Raji (cell line): ENCODE data around the gene POLR2E.

Experiments used
- POLR2A ChIP-seq: IDR thresholded peaks from 2 replicates; pipeline ENCODE4 v1.6.1; 2011; ENCODE audit warnings: low read depth, low read length, control low read depth; ENCODE audit not compliant: insufficient read depth

POLR2E gene

DNA sequence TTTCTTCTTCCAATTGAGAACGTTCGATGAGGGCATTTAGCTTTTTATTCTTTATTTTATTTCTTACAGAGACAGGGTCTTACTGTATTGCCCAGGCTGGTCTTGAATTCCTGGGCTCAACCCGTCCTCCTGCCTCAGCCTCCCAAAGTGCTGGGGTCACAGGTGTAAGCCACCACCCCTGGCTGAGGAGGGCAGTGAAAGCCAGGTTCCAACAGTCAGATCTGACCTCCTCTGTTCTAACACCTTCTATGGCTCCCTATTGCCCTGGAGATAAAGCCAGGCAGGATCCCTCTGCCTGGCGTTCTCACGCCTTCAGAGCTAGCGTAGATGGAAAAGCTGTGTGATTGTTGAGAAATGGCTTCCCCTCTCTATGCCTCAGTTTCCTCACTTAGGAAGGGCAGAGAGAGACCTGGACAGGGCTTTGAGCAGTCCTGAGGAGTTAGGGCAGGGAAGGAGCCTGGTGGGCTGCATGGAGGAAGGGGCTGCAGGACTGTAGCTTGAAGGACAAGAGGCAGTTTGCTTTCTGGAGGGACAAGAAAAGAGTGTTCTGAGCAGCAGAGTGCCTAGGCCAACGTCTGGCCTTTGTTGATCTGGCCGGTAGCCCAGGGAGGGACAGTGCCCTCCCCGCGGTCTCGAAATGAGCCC, 22.7 kb downstream of the POLR2E start:
- no peak for TF ChIP-seq POLR2A

DNA sequence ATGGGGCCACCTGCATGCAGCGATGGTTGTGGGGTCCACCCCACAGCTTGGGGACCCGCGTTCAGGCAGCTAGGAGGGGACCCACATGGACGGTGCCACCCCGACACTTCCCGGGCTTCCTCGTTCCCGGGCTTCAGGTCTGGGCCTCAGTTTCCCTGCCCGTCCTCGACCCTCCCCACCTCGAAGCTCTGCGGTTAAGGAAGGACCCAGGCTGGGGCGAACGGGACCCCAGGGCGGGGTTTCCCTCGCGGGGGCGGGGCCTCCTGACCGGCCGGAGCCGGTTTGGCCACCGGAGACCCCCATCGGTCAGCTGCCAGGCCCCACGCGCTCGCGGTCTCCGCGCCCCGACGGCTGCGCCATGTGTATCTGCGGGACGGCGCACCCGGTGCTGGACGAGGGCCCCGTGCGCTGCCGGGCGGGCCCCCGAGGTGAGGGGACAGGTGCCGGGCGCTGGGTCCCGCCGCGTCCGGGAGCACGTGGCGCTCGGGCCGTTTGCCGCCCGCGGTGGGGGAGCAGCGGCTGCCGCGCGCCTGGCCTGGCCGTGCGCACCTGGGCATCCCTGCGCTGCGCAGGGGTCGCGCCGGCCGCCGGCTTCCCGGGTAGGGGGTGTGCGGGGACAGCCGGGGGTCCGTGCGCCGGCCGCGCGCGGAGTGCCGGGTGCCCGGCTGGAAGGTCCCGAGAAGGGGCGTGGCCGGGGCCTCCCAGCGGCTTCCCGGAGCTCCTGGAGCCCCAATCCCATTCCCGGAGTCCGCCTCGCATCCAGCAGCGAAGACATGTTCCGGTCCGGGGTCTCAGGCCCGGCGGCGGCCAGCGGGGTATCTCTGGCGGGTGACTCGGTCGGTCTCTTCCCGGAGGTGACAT, 24.0 kb downstream of the POLR2E start:
- TF ChIP-seq POLR2A, result no peak

DNA sequence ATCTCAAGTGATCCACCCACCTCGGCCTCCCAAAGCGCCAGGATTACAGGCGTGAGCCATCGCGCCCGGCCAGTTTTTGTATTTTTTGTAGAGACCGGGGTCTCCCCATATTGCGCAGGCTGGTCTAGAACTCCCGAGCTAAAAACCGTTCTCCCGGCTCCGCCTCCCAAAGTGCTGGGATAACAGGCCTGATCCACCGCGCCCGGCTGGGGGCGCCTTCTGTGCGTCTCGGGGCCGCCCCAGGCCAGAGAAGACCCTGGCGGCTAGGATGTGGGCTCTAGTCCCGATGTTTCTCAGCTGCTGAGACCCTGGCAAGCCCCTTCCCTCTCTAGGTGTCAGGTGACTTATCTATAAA, 24.6 kb downstream of the POLR2E start:
- no peak for TF ChIP-seq POLR2A

DNA sequence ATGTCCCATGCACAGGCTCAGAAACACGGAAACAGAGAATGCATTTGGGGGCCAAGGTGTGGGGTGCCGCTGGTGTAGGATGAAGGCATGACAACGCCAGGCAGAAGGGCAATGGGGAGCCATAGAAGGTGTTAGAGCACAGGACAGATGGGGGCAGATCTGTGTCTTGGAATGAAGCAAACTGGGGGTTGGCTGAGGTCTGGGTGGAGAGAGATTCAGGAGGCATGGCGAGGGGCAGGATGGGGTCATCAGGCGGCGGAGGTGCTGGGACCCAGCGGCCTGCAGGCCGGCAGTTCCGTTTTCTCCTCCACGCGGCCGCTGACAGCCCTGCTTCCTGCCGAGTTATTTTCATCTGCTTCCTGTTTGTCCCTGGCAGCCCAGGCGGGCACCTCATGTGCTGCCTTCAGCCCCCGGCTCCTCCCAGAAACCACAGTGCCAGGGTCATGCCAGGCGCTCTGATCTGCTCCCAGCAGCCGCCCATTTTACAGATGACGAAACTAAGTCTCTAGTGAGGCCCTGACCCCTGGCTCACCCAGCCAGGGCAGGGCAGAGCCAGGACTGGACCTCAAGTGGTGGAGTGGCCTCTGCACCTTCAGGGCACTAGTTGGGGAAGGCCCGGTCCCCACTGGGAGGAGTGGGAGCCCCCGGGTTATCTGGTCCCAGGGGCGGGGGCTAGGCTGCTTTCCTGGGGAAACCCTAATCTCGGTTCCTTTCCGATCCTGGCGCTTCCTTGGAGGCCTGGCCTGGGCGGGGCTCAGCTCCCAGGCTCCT, 26.0 kb downstream of the POLR2E start:
- TF ChIP-seq POLR2A, result peak; percentile 84

DNA sequence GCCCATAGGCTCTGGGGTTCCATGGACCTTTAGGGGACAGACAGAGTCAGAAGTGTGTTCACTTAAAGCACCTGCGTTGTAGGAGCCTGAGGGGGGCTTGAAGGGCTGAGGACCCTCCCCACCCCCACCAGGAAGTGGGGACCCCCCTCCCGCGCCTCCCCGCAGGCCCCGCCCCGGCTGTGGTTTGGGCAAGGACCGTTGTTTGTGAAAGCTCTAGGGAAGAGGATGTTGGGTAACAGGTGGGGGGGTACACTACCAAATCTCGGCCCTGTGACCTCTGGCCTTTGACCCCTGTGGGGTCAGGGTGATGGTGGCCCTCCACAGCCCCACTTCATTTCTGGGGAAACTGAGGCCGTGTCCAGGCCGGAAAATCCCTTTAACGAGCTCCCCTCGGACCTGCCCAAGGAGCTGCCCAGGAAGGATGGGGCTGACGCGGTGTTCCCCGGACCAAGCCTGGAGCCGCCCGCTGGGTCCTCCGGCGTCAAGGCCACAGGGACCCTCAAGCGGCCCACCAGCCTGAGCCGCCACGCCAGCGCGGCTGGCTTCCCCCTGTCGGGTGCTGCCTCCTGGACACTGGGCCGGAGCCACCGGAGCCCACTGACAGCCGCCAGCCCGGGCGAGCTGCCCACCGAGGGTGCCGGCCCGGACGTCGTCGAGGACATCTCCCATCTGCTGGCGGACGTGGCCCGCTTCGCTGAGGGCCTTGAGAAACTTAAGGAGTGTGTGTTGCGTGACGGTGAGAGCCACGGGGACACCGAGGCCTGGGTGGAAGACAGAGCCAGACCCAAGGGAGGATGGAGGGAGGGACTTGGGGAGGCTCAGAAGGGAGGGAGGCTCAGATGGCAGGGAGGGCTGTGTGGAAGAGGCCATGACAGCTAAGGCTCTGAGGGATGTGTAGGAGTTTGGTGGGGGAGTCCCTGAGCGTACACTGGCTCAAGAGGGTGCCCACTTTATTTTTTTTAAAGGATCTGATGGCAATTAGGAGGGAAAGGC, 26.9 kb downstream of the POLR2E start:
- TF ChIP-seq POLR2A, result no peak

DNA sequence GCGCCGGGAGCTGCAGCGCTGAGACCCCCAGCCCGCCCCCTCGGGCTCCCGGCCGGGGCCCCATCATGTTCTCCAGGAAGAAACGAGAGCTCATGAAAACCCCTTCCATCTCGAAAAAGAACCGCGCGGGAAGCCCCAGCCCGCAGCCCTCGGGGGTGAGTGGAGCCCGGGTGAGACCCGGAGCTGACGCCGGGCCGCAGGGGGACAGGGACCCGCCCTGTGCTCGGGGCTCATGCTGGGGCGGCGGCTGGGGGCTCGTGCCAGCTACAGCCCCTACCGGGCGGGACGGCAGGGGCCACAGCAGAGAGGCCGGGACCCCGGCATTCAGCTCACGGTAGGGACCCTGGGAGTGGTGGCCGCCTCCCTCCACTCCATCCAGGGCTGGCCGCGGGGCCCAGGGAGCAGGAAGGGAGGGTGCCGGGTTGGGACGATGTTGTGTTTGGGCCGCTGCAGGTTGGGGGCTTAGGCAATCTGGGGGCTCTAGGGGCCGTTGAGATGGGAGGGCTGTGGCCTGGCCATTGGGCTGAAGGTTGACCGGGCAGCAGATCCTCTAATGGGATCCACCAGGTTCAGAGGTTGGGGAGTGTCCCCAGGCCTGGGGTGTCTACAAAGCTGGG, 27.7 kb downstream of the POLR2E start:
- TF ChIP-seq POLR2A, result no peak

DNA sequence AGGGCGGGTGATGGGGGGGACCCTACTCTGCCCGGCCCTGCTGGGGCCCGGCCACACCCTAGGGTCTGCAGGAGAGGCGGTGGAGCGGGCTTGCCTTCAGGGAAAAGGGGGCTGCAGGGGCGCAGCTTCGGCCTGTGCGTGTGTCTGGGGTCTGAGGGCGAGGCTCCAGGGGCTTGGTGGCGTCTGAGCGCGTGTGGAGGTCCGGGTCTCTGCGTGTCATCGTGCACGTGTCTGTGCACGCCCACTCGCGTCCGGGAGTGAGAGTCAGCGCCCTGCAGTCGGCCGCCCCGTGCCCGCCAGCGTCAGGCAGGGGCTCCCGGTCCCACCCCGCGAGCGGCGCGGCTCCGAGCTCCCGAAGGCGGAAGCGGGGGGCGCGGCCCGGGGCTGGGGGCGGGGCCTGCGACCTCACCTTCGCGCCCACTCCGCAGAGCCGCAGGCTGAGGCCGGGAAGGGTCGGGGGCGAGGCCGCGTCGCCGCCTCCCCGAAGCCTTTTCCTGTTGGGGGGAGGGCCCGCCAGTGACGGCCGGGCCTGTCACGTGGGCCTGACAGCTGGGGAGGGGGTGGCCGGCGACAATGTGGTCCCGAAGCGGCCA, 28.3 kb downstream of the POLR2E start, which contains the start of gene ARHGAP45:
ARHGAP45 (plus strand) TSS at position 420 of the 593 bp plus-strand sequence. CDS start 239 bp downstream, outside the sequence.
- TF ChIP-seq POLR2A, result peak; percentile 70

DNA sequence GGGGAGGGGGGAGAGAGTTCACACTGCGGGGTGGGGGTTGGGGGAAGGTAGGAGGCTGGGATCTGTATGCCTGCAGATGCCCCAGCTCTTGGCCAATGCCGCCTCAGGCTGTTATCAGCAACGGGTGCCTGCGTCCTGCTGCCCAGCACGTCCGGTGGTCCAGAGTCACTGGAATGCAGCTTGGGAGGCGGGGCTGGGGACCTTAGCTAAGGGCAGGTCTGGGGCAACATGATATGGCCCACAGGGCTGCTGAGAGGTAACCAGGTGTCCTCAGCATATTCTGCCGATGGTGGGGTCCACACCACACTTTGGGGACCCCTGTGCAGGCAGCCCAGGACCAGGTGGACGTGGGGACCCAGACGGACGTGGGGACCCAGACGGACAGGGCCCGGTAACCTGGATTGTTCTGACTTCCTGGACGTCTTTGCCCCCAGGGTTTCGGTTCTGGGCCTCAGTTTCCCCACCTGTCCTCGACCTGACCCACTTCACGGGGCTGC, 28.9 kb downstream of the POLR2E start:
- TF ChIP-seq POLR2A, result no peak

DNA sequence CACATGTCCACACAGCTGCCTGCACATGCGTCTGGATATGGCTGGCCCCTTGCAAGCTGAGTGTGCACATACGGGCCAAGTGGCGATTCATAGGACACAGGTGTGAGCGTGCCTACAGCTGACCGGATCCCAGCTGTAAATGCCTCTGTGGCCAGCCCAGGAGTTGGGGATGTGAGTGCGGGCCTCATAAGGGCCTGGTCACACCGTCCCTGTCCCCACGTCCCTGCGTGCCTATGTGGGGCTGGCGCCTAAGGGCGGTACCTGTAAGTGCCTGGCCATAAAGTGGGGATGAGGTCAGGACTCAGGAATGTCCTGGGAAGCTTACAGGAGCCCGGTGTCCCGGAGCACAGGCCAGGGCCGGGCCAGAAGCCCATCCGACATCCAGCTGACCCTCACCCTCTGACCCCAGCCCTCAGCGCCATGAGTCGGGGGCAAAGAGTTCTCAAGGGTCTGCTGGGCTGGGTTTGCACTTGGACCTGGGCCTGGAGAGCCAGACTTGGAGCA, 29.5 kb downstream of the POLR2E start:
- TF ChIP-seq POLR2A, result no peak

DNA sequence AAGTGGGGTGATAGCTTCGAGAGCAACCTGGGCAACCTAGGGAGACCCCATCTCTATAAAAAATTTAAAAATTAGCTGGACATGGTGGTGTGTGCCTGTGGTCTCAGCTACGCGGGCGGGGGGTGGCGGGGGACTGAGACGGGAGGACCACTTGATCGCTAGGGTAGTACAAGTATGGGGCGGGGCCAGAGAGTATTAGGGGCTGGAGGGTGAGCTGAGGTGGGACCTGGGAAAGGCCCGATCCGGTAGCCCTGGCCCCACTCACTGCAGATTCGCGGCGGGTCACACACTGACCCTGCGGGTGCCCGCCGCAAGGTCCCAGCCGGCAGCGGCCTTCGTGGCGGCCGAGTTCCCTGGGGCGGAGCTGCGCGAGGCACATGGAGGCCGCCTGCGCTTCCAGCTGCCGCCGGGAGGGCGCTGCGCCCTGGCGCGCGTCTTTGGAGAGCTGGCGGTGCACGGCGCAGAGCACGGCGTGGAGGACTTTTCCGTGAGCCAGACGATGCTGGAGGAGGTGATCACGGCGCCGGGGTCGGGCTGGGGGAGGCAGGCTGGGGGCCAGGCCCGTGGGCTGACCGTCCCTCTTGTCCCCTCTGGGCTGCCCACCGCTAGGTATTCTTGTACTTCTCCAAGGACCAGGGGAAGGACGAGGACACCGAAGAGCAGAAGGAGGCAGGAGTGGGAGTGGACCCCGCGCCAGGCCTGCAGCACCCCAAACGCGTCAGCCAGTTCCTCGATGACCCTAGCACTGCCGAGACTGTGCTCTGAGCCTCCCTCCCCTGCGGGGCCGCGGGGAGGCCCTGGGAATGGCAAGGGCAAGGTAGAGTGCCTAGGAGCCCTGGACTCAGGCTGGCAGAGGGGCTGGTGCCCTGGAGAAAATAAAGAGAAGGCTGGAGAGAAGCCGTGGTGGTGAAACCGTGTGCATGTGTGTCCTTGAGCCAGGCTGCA, 30.2 kb downstream of the POLR2E start:
- TF ChIP-seq POLR2A, result no peak

DNA sequence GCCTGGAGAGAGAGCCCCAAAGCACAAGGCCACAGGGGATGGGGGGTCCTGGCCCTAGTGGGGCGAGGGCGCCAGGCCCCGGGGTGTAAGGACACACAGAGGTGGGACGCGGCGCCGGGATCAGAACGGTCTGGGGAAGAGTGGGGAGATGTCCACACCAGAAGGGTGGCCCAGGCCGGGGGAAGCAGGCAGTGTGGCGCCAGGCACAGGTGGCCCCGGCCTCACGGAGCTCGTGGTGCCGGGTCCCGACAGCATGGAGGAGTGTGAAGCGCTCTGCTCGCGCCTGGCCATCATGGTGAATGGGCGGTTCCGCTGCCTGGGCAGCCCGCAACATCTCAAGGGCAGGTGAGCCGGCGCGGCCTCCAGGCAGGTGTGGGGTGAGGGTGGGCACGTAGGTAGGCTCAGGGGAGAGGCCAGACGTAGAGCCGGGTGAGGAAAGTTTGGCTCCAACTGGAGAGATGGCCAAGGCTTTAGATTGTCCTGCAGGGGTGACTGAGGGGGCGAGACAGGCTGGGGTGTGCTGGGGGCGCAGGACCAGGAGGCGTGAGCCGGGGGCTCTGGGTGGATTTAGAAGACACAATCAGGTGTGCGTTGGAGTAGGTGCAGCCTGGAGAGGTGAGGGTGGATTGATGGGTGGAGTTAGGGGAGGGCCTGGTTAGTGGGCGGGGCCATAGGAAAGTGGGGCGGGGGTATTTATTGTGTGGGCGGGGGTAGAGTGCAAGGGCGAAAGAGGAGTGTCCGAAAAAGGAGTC, 31.1 kb downstream of the POLR2E start:
- TF ChIP-seq POLR2A, result no peak
